Tibial nerve (tissue), 4 donors: ENCODE data around the gene RTN1. TPM values are rescaled to one million over a fixed set of nuclear protein-coding genes. Genes with fewer than 3 reads are reported as not detected.

Experiments used
- DNase-seq, 2 donors: peaks; one replicate each; pipeline ENCODE4 v3.0.0-alpha.2; 2019; ENCODE audit warnings: low spot score in 2 of 2
- H3K27ac ChIP-seq, 4 donors: fragments of 200-600 bp; sonication (generic) in 3 of 4; one replicate each; pipeline ENCODE4 v1.5.1; 2017 to 2019; ENCODE audit warnings: mild to moderate bottlenecking in 1 of 4
- H3K27me3 ChIP-seq, 2 donors: fragments of 200-600 bp; sonication (generic) in 1 of 2; one replicate each; pipeline versions ENCODE4 v1.5.1 to v1.6.0; 2017 to 2019
- H3K36me3 ChIP-seq, 3 donors: fragments of 200-600 bp; sonication (generic); one replicate each; pipeline ENCODE4 v1.5.1; 2018 to 2019
- H3K4me1 ChIP-seq, 4 donors: fragments of 200-600 bp; sonication (generic) in 3 of 4; one replicate each; pipeline ENCODE4 v1.5.1; 2017 to 2019
- H3K4me3 ChIP-seq, 4 donors: fragments of 200-600 bp; sonication (generic) in 3 of 4; one replicate each; pipeline ENCODE4 v1.5.1; 2017 to 2019; ENCODE audit warnings: mild to moderate bottlenecking in 1 of 4, moderate library complexity in 1 of 4
- H3K9me3 ChIP-seq, 4 donors: fragments of 200-600 bp; sonication (generic) in 3 of 4; one replicate each; pipeline ENCODE4 v1.5.1; 2017 to 2019
- CTCF ChIP-seq, 5 experiments: fragments of 200-600 bp in 3 of 5; fragments of 450-650 bp in 2 of 5; sonication (generic) in 3 of 5; IDR thresholded peaks; one replicate each; pipeline ENCODE4 v1.5.1; 2016 to 2019; ENCODE audit warnings: antibody characterized with exemption in 5 of 5, mild to moderate bottlenecking in 3 of 5, moderate library complexity in 2 of 5
- EP300 ChIP-seq, 2 donors: sonication (generic); formaldehyde crosslinking; IDR thresholded peaks; one replicate each; pipeline ENCODE4 v1.6.1; 2017; ENCODE audit warnings: antibody characterized with exemption in 2 of 2, mild to moderate bottlenecking in 1 of 2
- POLR2A ChIP-seq, 2 donors: fragments of 450-650 bp; IDR thresholded peaks; one replicate each; pipeline ENCODE4 v1.6.1; 2017; ENCODE audit warnings: antibody characterized with exemption in 2 of 2, mild to moderate bottlenecking in 2 of 2, moderate library complexity in 2 of 2
- WGBS, 2 donors: methylation state at CpG; one replicate each; pipeline ENCODE4 v1.1.5; 2018; 5-methylcytosine and 5-hydroxymethylcytosine counted together
- total RNA-seq, 4 donors: library from RNA; depleted of rRNA; stranded (reverse); fragments of >200 nt; gene quantifications; one replicate each; pipeline ENCODE4 v1.1.0, GENCODE V29; 2016

Gene RTN1
- total RNA-seq, 4 donors from 2014 or later: 7.5 to 20.7 (median 14.6) TPM

GRCh38 chr14:59751578-59751977 lies 119.0 kb downstream of the RTN1 start:
- no peak overlapping the region for H3K27ac ChIP-seq
- TF ChIP-seq EP300 (IDR thresholded peaks at IDR 0.05) (no peak), CTCF (IDR thresholded peaks at IDR 0.05) (no peak), POLR2A (IDR thresholded peaks at IDR 0.05) (no peak)
- 92 to 98% methylated on average over 3 of the region's 3 CpGs for WGBS, 2 donors
- no peak for DNase-seq
- H3K9me3 ChIP-seq: no peaks in the 10 kb centered on the region
- H3K4me1 ChIP-seq: no peaks in the 10 kb centered on the region
- H3K27me3 ChIP-seq: no peaks in the 10 kb centered on the region
- no peaks in the 10 kb centered on the region for H3K36me3 ChIP-seq
- no peak overlapping the region for H3K4me3 ChIP-seq

GRCh38 chr14:59739794-59740193 lies 130.8 kb downstream of the RTN1 start:
- H3K9me3 ChIP-seq: peaks cover 0 to 25% (median 2%) of the 10 kb centered on the region in 4 donors
- DNase-seq: peak in 1 of 2 donors; percentile 24
- H3K4me3 ChIP-seq: no peak overlapping the region
- H3K36me3 ChIP-seq: no peaks in the 10 kb centered on the region
- no peaks in the 10 kb centered on the region for H3K4me1 ChIP-seq
- no peak for TF ChIP-seq CTCF (IDR thresholded peaks at IDR 0.05)
- peak in 1 of 2 donors; percentile 42 for TF ChIP-seq EP300 (IDR thresholded peaks at IDR 0.05)
- no peak for TF ChIP-seq POLR2A (IDR thresholded peaks at IDR 0.05)
- no peak overlapping the region for H3K27ac ChIP-seq
- no peaks in the 10 kb centered on the region for H3K27me3 ChIP-seq
- 47 to 54% methylated on average over 3 of the region's 3 CpGs for WGBS, 2 donors

GRCh38 chr14:59728304-59728703 lies 142.3 kb downstream of the RTN1 start:
- 12 to 27% methylated on average over 3 of the region's 3 CpGs for WGBS, 2 donors
- Histone ChIP-seq H3K36me3 (no peaks in the 10 kb centered on the region), H3K27me3 (no peaks in the 10 kb centered on the region), H3K9me3 (peaks cover 0 to 7% (median 0%) of the 10 kb centered on the region in 4 donors), H3K4me3 (no peak overlapping the region), H3K27ac (no peak overlapping the region), H3K4me1 (no peaks in the 10 kb centered on the region)
- DNase-seq: no peak
- TF ChIP-seq POLR2A (IDR thresholded peaks at IDR 0.05) (no peak), CTCF (IDR thresholded peaks at IDR 0.05) (no peak), EP300 (IDR thresholded peaks at IDR 0.05) (no peak)

- DNase-seq: no peak
- no peaks in the 10 kb centered on the region for H3K4me1 ChIP-seq
- no peak overlapping the region for H3K4me3 ChIP-seq
- no peaks in the 10 kb centered on the region for H3K27me3 ChIP-seq
- no peaks in the 10 kb centered on the region for H3K36me3 ChIP-seq
- no peak overlapping the region for H3K27ac ChIP-seq
- WGBS, 2 donors: 96% methylated on average over 32 to 47 of the region's 53 CpGs
- H3K9me3 ChIP-seq: peaks cover 0 to 5% (median 0%) of the 10 kb centered on the region in 4 donors
- no peak for TF ChIP-seq CTCF (IDR thresholded peaks at IDR 0.05)
These were observed 143.4 kb downstream of the RTN1 start for GRCh38 chr14:59727073-59727661.

- Histone ChIP-seq H3K4me3 (no peak overlapping the region), H3K9me3 (no peaks in the 10 kb centered on the region), H3K36me3 (no peaks in the 10 kb centered on the region), H3K27me3 (no peaks in the 10 kb centered on the region), H3K4me1 (no peaks in the 10 kb centered on the region), H3K27ac (no peak overlapping the region)
- WGBS, 2 donors: 41 to 53% methylated on average over 2 of the region's 2 CpGs
- DNase-seq: no peak
- no peak for TF ChIP-seq CTCF (IDR thresholded peaks at IDR 0.05)
These were observed 159.5 kb downstream of the RTN1 start for GRCh38 chr14:59711080-59711479.
